AG09309 (cell line): ENCODE results near the gene RHBG.

Source experiments
- DNase-seq: peaks from one replicate; pipeline ENCODE4 v3.0.0-alpha.2; 2010; ENCODE audit warnings: low read depth
- H3K4me3 ChIP-seq: 2 replicates; pipeline ENCODE4 v1.5.1; 2011; ENCODE audit warnings: mild to moderate bottlenecking, low read depth, low read length, moderate library complexity; ENCODE audit not compliant: control insufficient read depth
- CTCF ChIP-seq: IDR thresholded peaks from 2 replicates; pipeline ENCODE4 v1.5.1; 2011; ENCODE audit warnings: mild to moderate bottlenecking, low read depth, low read length, inconsistent platforms; ENCODE audit not compliant: insufficient read depth, control insufficient read depth; ENCODE audit errors: missing control alignments

The RHBG gene

GRCh38 chr1:156372876-156373275 is 3.9 kb downstream of the RHBG start:
- no peak for TF ChIP-seq CTCF
- no peak overlapping the region for H3K4me3 ChIP-seq
- no peak for DNase-seq

GRCh38 chr1:156373546-156373945 is 4.5 kb downstream of the RHBG start:
- H3K4me3 ChIP-seq = no peak overlapping the region
- TF ChIP-seq CTCF = no peak
- DNase-seq = no peak

GRCh38 chr1:156376146-156376545 is 7.1 kb downstream of the RHBG start:
- H3K4me3 ChIP-seq = no peak overlapping the region
- no peak for DNase-seq
- TF ChIP-seq CTCF = peak; percentile 20

GRCh38 chr1:156376958-156377919 is 8.2 kb downstream of the RHBG start:
- no peak overlapping the region for H3K4me3 ChIP-seq
- TF ChIP-seq CTCF = no peak
- no peak for DNase-seq

GRCh38 chr1:156378557-156378956 is 9.5 kb downstream of the RHBG start:
- TF ChIP-seq CTCF = no peak
- no peak for DNase-seq
- no peak overlapping the region for H3K4me3 ChIP-seq

- H3K4me3 ChIP-seq = no peak overlapping the region
- DNase-seq = no peak
- TF ChIP-seq CTCF = no peak
These were observed 10.6 kb downstream of the RHBG start for GRCh38 chr1:156379420-156380165.
